ENCODE measurements around the gene HOXB3. TPM values are rescaled to one million over a fixed set of nuclear protein-coding genes. Genes with fewer than 3 reads are reported as not detected.
"Not testable (repeated sequence)": the region's sequence is repeated elsewhere in the genome, so short reads cannot be mapped to it uniquely, and the experiment has no call there.

Gene HOXB3
- polyA plus RNA-seq, 1 donor from 2014 or later: 0.34 TPM

DNA sequence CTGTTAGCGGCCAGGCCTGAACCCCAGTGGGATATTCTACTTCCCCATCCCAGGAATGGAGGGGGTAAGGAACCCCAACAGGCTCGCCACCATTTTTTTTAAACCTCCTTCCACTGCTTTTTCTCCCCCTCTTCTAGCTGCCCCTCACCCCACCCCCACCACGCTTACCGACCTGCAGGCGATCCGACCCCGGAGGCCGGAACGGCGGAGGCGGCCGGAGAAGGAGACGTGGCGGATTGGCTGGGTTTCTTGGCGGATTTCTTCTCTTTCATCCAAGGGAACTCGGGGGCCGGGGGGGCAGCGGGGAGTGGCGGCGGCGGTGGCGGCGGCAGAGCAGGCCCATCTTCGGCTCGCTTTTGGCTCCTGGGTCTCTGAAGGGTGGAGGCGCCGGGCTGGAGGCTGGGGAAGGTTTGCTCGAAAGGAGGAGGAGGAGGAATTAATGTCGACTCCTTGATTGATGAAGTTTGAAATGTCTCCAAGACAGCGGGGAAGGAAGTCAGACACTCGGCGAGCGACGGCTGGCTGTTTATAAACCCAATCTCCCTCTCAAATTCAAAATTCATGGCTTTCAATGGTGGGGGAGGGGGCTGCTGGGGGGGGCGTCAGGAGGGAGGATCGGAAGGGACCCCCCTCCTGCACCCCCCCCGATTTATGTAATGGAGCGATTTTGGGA lies 45.6 kb downstream of the HOXB3 start:
- H3K9me3 Mint-ChIP-seq: no peaks in the 10 kb centered on the region
- peak overlapping the region in 2 of 3 donors; percentile 8 to 94 for H3K27ac Mint-ChIP-seq
- H3K27me3 Mint-ChIP-seq: peaks cover 53% of the 10 kb centered on the region
- peaks cover 11 to 15% (median 12%) of the 10 kb centered on the region in 3 donors for H3K4me1 Mint-ChIP-seq
- H3K4me3 Mint-ChIP-seq: peak overlapping the region; percentile 66 to 91 (median 72)
- H3K36me3 Mint-ChIP-seq: no peaks in the 10 kb centered on the region

DNA sequence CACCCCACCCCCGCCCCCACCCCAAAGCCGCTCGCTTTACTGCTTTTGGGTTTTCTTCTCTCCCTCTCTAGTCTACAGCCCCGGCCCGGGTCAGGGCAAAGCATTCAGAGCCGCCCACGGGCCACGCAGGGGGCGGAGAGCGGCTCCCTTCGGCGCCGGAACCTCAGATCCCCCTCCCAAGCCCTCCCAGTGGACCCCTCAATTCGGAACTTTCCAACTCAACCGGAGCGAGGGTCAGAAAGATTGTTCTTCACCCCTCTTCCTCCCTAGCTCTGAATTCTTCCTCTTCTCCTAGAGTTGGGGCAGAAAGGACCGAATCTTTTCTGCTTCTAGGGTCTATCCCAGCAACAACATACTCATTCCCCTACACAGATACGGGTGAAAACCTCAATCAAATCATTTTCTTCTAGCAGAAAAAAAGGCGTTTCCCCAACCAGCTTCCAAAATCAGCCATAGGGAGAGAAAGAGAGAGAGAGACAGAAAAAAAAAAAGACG lies 46.1 kb downstream of the HOXB3 start:
- Mint-ChIP-seq H3K4me3 (peak overlapping the region; percentile 69 to 91 (median 80)), H3K27me3 (peaks cover 54% of the 10 kb centered on the region), H3K4me1 (peaks cover 11 to 15% (median 12%) of the 10 kb centered on the region in 3 donors), H3K27ac (peak overlapping the region in 2 of 3 donors; percentile 8 to 94), H3K9me3 (no peaks in the 10 kb centered on the region), H3K36me3 (no peaks in the 10 kb centered on the region)

DNA sequence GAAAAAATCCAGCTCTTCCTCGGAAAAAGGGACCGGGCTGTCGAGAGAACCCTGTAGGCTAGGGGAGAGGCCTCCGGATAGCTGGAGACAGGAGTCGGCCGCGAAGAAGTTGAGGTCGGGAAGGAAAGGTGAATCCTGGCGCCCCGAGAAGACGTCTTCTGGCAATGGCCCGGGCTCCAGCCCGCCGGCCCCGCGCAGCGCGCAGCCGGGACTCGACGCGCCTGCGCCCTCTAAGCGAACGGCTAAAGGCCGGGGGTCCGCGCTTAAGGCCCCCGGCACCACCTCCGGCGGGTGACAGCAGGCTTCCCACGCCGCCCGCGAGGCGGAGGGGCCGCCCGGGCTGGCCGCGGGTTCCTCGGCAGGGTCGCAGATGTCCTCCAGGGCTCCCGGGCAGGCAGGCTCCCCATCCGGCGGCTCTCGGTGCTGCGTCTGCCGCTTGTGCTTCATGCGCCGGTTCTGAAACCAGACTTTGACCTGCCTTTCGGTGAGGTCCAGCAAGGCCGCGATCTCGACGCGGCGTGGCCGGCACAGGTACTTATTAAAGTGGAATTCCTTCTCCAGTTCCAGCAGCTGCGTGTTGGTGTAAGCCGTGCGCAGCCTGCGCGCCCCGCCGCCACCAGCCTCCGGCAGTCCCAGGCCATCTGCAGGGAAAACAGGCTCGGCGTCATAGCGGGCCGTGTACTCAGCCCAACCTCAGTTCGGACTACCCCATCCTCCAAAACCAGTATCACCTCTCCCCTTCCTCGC lies 46.8 kb downstream of the HOXB3 start:
- H3K36me3 Mint-ChIP-seq: no peaks in the 10 kb centered on the region
- peak overlapping the region; percentile 78 to 94 (median 86) for H3K4me3 Mint-ChIP-seq
- peak overlapping the region; percentile 88 to 94 (median 89) for H3K27ac Mint-ChIP-seq
- no peaks in the 10 kb centered on the region for H3K9me3 Mint-ChIP-seq
- H3K4me1 Mint-ChIP-seq: peaks cover 11 to 15% (median 12%) of the 10 kb centered on the region in 3 donors
- H3K27me3 Mint-ChIP-seq: peaks cover 54% of the 10 kb centered on the region

DNA sequence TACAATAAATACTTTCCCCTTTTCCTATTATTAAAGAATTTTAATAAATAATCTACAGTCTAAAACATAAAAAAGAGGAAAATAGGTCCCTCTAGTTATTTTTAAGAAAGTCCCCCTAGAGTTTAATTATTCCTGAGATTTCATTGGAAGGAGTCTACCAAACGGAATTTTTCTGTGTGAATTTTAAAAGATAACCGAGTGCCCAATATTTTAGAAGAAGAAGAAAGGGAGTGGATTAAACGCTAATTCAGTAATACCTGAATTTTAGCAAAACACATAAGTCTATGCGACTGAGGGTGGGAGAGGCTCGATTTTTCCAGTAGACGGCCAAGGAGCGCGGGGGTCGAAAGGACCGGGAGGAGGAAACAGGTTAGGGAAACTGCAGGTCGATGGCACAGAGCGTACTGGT lies 47.3 kb downstream of the HOXB3 start:
- Mint-ChIP-seq H3K4me1 (peaks cover 10 to 15% (median 12%) of the 10 kb centered on the region in 3 donors), H3K4me3 (peak overlapping the region; percentile 78 to 94 (median 86)), H3K27me3 (peaks cover 54% of the 10 kb centered on the region), H3K36me3 (no peaks in the 10 kb centered on the region), H3K27ac (peak overlapping the region in 2 of 3 donors; percentile 88 to 89), H3K9me3 (no peaks in the 10 kb centered on the region)

DNA sequence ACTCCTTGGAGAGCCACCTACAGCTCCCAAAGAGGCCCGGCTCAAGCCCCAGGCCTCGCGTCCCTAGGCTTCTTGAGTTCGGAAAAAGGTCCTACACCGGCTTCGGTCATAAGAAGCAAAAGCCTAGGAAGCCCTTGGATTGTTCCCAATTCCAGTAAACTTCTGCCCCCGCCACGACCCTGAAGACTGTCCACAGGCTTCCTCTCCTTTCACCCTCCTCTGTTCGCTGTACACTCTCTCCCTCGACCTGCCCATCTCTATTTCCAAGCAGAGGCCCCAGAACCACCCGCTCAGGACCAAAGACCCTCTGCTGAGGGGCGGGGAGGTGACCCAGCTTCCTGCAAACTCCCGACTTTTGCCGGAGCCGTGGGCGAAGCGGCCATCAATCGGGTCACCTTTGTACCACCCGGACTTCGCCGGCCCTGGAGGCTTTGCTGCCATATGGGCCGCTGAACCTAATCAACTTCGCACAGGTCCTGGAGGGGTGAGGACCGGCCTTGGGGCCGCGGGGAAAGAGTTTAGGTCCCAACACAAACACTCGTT lies 47.9 kb downstream of the HOXB3 start:
- Mint-ChIP-seq H3K4me3 (peak overlapping the region; percentile 70 to 91 (median 86)), H3K4me1 (peaks cover 9 to 15% (median 12%) of the 10 kb centered on the region in 3 donors), H3K27me3 (peaks cover 53% of the 10 kb centered on the region), H3K27ac (peak overlapping the region in 2 of 3 donors; percentile 73 to 89), H3K36me3 (no peaks in the 10 kb centered on the region), H3K9me3 (no peaks in the 10 kb centered on the region)

DNA sequence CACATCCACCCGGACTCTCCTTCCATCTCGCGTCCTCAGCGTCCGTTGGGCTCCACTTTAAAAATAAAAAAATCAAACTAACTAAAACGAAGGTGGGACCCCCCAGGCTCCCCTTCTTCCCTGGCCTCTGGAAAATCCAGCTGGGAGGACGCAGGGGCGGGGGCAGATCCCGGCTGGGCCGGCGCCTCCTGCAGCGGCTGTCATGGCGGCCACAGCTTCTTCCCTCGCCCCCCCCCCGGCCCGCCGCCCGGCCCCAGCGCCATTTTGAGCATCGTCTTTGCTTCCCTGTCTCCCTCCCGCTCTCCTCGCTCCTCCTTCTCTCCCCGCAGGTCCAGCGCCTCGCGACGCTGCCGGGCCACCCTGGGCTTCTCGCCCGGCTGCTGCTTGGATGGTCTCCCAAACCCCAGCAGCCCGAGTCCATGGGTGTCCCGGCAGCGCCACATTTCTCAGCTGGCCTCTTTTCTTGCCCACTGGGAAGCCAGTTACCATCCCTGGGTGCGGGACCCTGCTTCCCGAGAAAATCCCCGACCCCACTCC lies 48.4 kb downstream of the HOXB3 start:
- H3K27me3 Mint-ChIP-seq: peaks cover 54% of the 10 kb centered on the region
- H3K4me1 Mint-ChIP-seq: peaks cover 9 to 15% (median 12%) of the 10 kb centered on the region in 3 donors
- H3K9me3 Mint-ChIP-seq: no peaks in the 10 kb centered on the region
- H3K27ac Mint-ChIP-seq: peak overlapping the region in 1 of 3 donors; percentile 84
- no peaks in the 10 kb centered on the region for H3K36me3 Mint-ChIP-seq
- peak overlapping the region; percentile 70 to 91 (median 86) for H3K4me3 Mint-ChIP-seq

DNA sequence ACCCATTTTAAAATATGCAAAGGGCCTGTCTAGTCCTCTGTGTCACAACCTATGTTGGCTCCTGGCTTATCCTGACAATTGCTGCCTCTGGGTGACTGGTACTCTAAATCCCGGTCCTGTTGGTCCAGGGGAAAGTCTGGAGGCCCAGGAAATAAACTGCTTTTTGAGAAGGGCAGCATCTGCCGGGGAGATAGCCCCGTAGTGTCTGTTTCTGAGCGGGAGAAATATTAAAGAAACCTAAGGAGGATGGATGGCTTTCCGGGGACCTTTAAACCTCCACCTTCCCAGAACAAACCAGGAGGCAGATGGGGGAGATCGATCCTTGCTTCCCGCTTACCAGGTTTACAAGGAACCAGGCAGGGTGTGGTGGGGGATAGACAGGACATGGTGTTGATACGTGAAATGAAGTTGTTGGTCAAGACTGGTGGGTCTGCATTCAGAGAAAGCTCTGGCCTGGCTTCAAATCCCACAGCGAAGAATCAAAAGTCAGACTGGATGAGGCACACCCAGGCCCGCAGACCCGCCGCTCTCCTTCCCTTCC lies 48.9 kb downstream of the HOXB3 start:
- Mint-ChIP-seq H3K4me1 (peaks cover 9 to 15% (median 12%) of the 10 kb centered on the region in 3 donors), H3K9me3 (no peaks in the 10 kb centered on the region), H3K4me3 (peak overlapping the region; percentile 70 to 91 (median 82)), H3K36me3 (no peaks in the 10 kb centered on the region), H3K27me3 (peaks cover 53% of the 10 kb centered on the region), H3K27ac (peak overlapping the region in 1 of 3 donors; percentile 84)

DNA sequence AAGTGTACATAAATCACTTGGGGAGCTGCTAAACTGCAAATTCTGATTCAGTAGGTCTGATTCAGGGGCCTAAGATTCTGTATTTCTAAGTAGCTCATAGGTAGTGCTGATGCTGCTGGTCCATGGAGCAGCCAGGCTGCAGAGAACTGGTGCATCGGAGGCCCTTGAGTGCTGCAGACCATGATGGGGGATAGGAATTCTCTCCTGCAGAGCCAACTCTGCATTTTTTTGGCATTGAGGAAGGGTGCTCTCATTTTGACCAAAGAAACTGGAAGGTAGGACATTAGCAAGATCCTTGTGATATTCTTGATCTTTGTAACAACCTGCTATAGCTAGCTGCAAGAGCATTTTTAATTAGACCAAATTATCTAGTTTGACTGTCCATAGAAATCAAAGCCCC lies 49.8 kb downstream of the HOXB3 start:
- no peak overlapping the region for H3K4me3 Mint-ChIP-seq
- H3K27ac Mint-ChIP-seq: no peak overlapping the region
- no peaks in the 10 kb centered on the region for H3K36me3 Mint-ChIP-seq
- peaks cover 9 to 15% (median 12%) of the 10 kb centered on the region in 3 donors for H3K4me1 Mint-ChIP-seq
- no peaks in the 10 kb centered on the region for H3K9me3 Mint-ChIP-seq
- peaks cover 45% of the 10 kb centered on the region for H3K27me3 Mint-ChIP-seq

DNA sequence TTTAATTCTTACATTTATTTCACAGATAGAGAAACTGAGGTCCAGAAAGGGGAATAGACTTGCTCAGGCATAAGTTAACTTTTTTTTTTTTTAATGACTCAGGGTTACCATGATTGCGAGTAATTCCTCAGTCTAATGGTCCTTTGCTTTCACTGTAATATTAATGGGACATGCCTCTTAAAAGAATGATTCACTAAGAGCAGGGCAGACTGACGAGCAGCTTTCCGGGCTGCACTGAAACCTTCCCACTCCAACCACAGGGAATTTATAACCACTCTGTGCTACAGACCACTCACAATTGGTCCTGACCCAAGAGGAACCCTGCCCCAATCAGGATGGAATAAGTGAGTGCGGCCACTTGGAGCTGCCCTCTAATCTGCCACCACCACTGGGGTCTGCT lies 50.9 kb downstream of the HOXB3 start:
- H3K27ac Mint-ChIP-seq: no peak overlapping the region
- peaks cover 40% of the 10 kb centered on the region for H3K27me3 Mint-ChIP-seq
- H3K36me3 Mint-ChIP-seq: no peaks in the 10 kb centered on the region
- H3K4me3 Mint-ChIP-seq: no peak overlapping the region
- no peaks in the 10 kb centered on the region for H3K9me3 Mint-ChIP-seq
- H3K4me1 Mint-ChIP-seq: peaks cover 7 to 14% (median 12%) of the 10 kb centered on the region in 3 donors

DNA sequence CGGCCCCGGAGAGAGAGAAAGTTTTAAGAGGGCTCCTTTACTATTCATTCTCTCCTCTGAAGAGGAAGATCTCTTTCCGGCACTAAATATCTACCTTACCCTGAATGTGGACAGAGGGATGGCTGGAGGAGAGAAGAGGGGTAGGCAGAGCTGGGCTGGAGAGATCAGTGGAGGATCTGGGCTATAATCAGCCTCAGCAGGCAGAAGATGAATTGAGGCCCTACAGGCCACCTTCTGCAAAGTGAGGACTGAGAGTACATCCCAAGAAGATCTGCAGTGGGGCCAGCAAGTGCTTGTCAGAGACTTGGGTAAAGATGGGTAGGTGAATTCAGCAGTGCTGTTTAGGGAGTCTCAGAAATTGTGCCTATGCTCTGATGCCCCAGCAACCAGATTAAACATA lies 52.7 kb downstream of the HOXB3 start:
- H3K4me3 Mint-ChIP-seq: no peak overlapping the region
- no peaks in the 10 kb centered on the region for H3K9me3 Mint-ChIP-seq
- H3K27ac Mint-ChIP-seq: no peak overlapping the region

DNA sequence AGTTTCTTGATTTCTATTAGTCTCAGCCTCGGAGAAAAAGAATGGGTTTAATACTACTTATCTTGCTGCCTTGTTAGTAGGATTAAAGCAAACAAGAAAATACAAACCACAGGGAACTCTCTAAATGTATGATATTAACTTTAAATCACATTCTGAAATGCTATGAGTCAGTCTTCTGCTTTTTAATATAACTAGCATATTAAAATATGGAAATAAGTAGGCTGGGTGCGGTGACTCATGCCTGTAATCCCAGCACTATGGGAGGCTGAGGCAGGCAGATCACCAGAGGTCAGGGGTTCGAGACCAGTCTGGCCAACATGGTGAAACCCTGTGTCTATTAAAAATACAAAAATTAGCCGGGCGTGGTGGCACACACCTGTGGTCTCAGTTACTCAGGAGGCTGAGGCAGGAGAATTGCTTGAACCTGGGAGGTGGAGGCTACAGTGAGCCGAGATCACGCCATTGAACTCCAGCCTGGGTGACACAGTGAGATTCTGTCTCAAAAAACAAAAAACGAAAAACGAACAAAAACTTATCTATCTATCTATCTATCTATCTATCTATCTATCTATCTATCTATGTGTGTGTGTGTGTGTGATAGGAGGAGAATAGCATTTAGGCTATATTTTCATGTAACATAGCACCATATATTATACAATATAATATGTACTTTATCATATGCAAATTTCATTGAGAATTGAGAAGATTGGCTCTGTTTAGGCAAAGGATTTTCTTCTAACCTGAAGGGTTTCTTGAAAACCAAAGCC lies 54.1 kb downstream of the HOXB3 start:
- not testable (repeated sequence) for H3K9me3 Mint-ChIP-seq, H3K27ac Mint-ChIP-seq, H3K4me3 Mint-ChIP-seq, H3K36me3 Mint-ChIP-seq, H3K4me1 Mint-ChIP-seq
- peaks cover 21% of the 10 kb centered on the region for H3K27me3 Mint-ChIP-seq

More for the DNA sequence above, 52.7 kb downstream of the HOXB3 start:
- Mint-ChIP-seq H3K27me3 (peaks cover 32% of the 10 kb centered on the region), H3K36me3 (no peaks in the 10 kb centered on the region), H3K4me1 (peaks cover 0 to 5% (median 3%) of the 10 kb centered on the region in 3 donors)

DNA sequence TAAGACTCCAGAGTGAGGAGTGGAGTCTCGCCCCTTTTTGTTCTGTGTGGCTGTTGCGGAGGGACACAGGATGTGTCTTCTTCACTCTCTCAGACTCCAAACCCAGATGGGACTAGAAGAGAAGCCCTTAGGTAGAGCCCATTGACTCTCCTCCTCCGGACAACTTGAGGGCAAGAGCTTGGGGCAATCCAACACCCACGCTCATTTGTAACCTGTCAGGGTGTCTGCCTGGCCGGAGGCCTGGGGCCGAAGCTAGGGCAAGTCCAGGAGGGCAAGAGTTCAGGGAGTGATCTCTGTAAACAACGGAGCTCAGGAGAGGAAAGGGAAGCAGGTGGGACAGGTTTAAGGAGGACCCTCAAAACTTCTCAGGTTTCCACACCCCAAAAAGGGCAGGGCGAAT lies 57.8 kb downstream of the HOXB3 start:
- peaks cover 0 to 2% (median 0%) of the 10 kb centered on the region in 3 donors for H3K4me1 Mint-ChIP-seq
- H3K27ac Mint-ChIP-seq: no peak overlapping the region
- H3K36me3 Mint-ChIP-seq: no peaks in the 10 kb centered on the region
- H3K27me3 Mint-ChIP-seq: peaks cover 22% of the 10 kb centered on the region
- H3K9me3 Mint-ChIP-seq: no peaks in the 10 kb centered on the region
- no peak overlapping the region for H3K4me3 Mint-ChIP-seq

DNA sequence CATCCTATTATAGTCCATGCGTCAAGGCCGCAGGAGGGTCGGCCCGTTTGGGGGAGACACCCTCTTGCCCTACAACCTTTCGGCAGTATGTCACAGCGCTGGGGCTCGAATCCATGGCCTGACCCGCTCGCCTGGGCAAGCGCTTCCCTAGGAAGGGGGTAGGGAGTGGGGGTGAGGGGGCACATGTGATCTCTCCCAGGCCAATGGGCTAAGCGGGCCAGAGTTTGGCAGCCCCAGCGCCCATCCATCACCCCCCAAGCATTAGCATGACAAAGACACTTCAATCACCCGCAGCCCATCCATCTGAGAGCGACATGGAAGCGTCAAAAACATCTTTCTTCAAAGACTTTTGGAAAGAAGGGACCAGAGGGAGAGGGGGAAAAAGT lies 59.2 kb downstream of the HOXB3 start, which contains the start of gene HOXB1:
Gene HOXB1 (minus strand): TSS at position 125 of the 386 bp plus-strand sequence. CDS start 107 bp downstream, at position 18.
- Mint-ChIP-seq H3K4me1 (peaks cover 0 to 2% (median 0%) of the 10 kb centered on the region in 3 donors), H3K36me3 (no peaks in the 10 kb centered on the region), H3K27me3 (peaks cover 29% of the 10 kb centered on the region), H3K27ac (peak within 1 kb of the TSS in 2 of 3 donors; percentile 1 to 16), H3K9me3 (no peaks in the 10 kb centered on the region), H3K4me3 (no peak within 1 kb of the TSS)
